OCI-LY3 (cell line): ENCODE data around the gene SPATA6L.
"Not testable (repeated sequence)": the region's sequence is repeated elsewhere in the genome, so short reads cannot be mapped to it uniquely, and the experiment has no call there.

Experiments
- H2AFZ ChIP-seq: fragments of 200-600, 300-600 bp; shearing (Covaris generic); 2 replicates; pipeline ENCODE4 v1.6.0; 2014; ENCODE audit warnings: antibody characterized with exemption, low read depth, low read length
- H3K27ac ChIP-seq: fragments of 200-600, 300-600 bp; sonication (generic); 2 replicates; pipeline ENCODE4 v1.5.1; 2014; ENCODE audit warnings: mild to moderate bottlenecking, low read length, moderate library complexity, mixed read lengths
- H3K27me3 ChIP-seq: fragments of 200-600, 300-600 bp; sonication (generic); 2 replicates; pipeline ENCODE4 v1.6.1; 2014; ENCODE audit warnings: low read depth, low read length, mixed read lengths
- H3K36me3 ChIP-seq: fragments of 200-600, 300-600 bp; sonication (generic); replicated peaks from 2 replicates; pipeline ENCODE3; 2014; ENCODE audit warnings: low read depth, low read length, mixed read lengths
- H3K4me1 ChIP-seq: fragments of 300-600, 200-600 bp; sonication (generic); 2 replicates; pipeline ENCODE4 v1.6.1; 2014; ENCODE audit warnings: low read length, mixed read lengths
- H3K4me2 ChIP-seq: fragments of 200-600, 300-600 bp; sonication (generic); 2 replicates; pipeline ENCODE4 v1.6.1; 2014; ENCODE audit warnings: low read length, mixed read lengths
- H3K4me3 ChIP-seq: fragments of 300-600, 200-600 bp; sonication (generic); 2 replicates; pipeline ENCODE4 v1.5.1; 2014; ENCODE audit warnings: antibody characterized with exemption, mild to moderate bottlenecking, low read length, moderate library complexity
- H3K79me2 ChIP-seq: fragments of 300-600, 200-600 bp; shearing (Covaris generic); 2 replicates; pipeline ENCODE4 v1.6.1; 2014; ENCODE audit warnings: mild to moderate bottlenecking, low read length, mixed read lengths
- H3K9ac ChIP-seq: fragments of 300-600, 200-600 bp; shearing (Covaris generic); 2 replicates; pipeline ENCODE4 v1.6.0; 2014; ENCODE audit warnings: mild to moderate bottlenecking, low read length, moderate library complexity
- H3K9me3 ChIP-seq: fragments of 200-600, 300-600 bp; shearing (Covaris generic); 2 replicates; pipeline ENCODE4 v1.6.1; 2014; ENCODE audit warnings: low read length, mixed read lengths; ENCODE audit not compliant: insufficient read depth
- H4K20me1 ChIP-seq: fragments of 200-600, 300-600 bp; sonication (generic); 2 replicates; pipeline ENCODE4 v1.6.1; 2016; ENCODE audit warnings: low read length, mixed read lengths; ENCODE audit not compliant: insufficient read depth
- EZH2phosphoT487 ChIP-seq: fragments of 200-600 bp; shearing (Covaris generic); IDR thresholded peaks from 2 replicates; pipeline ENCODE4 v1.6.1; 2018; ENCODE audit warnings: antibody characterized with exemption, mixed run types, low read depth
- TF ChIP-seq, protein P1 (sequence below): fragments of 200-600, 300-600 bp; sonication (generic); IDR thresholded peaks from 2 replicates; pipeline ENCODE4 v1.5.1; 2014; ENCODE audit warnings: antibody characterized with exemption, low read length, low read depth

SPATA6L gene

DNA sequence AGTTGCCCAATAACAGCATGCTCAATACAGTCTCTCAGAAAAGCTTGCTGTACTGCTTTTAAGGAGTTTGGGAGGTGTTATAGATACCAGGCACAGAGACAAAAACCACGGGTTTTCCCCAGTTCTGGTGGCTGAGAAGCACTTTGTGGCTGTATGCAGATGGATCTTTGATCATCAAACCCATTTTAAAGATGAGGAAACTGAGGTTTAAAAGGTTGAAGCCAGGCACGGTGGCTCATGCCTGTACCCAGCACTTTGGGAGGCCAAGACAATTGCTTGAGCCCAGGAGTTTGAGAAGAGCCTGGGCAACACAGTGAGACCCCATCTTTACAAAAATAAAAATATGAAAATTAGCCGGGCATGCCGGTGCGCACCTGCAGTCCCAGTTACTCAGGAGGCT, 50.5 kb downstream of the SPATA6L start:
- peaks cover 5% of the 10 kb centered on the region; the same call in 1 of the 2 replicates for H3K27me3 ChIP-seq
- no peaks in the 10 kb centered on the region for H3K79me2 ChIP-seq
- no peak overlapping the region for H3K9ac ChIP-seq
- no peaks in the 10 kb centered on the region for H3K36me3 ChIP-seq
- H3K4me1 ChIP-seq: no peaks in the 10 kb centered on the region
- H4K20me1 ChIP-seq: no peaks in the 10 kb centered on the region
- H3K27ac ChIP-seq: no peak overlapping the region
- no peak for TF ChIP-seq EZH2phosphoT487
- TF ChIP-seq, protein P1, sequence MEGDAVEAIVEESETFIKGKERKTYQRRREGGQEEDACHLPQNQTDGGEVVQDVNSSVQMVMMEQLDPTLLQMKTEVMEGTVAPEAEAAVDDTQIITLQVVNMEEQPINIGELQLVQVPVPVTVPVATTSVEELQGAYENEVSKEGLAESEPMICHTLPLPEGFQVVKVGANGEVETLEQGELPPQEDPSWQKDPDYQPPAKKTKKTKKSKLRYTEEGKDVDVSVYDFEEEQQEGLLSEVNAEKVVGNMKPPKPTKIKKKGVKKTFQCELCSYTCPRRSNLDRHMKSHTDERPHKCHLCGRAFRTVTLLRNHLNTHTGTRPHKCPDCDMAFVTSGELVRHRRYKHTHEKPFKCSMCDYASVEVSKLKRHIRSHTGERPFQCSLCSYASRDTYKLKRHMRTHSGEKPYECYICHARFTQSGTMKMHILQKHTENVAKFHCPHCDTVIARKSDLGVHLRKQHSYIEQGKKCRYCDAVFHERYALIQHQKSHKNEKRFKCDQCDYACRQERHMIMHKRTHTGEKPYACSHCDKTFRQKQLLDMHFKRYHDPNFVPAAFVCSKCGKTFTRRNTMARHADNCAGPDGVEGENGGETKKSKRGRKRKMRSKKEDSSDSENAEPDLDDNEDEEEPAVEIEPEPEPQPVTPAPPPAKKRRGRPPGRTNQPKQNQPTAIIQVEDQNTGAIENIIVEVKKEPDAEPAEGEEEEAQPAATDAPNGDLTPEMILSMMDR: no peak
- H2AFZ ChIP-seq: no peak overlapping the region
- H3K4me2 ChIP-seq: no peak overlapping the region
- H3K4me3 ChIP-seq: no peak overlapping the region
- no peaks in the 10 kb centered on the region for H3K9me3 ChIP-seq

- Histone ChIP-seq H3K9me3 (no peaks in the 10 kb centered on the region), H3K9ac (no peak overlapping the region), H3K4me2 (no peak overlapping the region), H3K4me3 (no peak overlapping the region), H4K20me1 (no peaks in the 10 kb centered on the region), H3K27me3 (peaks cover 5% of the 10 kb centered on the region; the same call in 1 of the 2 replicates), H3K79me2 (no peaks in the 10 kb centered on the region), H2AFZ (no peak overlapping the region), H3K4me1 (no peaks in the 10 kb centered on the region), H3K36me3 (no peaks in the 10 kb centered on the region), H3K27ac (no peak overlapping the region)
- TF ChIP-seq, protein P1: no peak
- TF ChIP-seq EZH2phosphoT487: no peak
These were observed 51.0 kb downstream of the SPATA6L start for GRCh38 chr9:4615251-4615650.

DNA sequence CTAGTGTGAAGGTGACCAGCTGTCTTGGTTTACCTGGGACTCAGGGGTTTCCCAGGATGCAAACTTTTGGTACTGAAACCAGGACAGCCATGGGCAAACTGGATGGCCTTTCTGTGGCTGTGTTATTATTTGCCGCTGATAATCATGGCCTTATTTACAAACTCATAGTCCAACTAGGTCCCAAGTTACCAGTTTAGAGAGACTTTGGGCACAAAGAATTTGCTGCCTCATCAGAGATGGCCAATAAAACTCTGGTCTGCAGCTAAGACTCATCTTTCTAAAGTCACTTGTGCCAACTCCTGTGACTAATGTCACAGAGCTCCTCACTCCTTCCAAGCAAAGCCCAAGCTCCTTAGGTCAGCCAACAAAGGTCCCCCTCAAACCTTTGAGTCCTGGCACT, 51.7 kb downstream of the SPATA6L start:
- no peak overlapping the region for H3K4me2 ChIP-seq
- H3K36me3 ChIP-seq: no peaks in the 10 kb centered on the region
- H3K27ac ChIP-seq: no peak overlapping the region
- no peaks in the 10 kb centered on the region for H3K9me3 ChIP-seq
- H3K9ac ChIP-seq: no peak overlapping the region
- no peaks in the 10 kb centered on the region for H4K20me1 ChIP-seq
- no peak for TF ChIP-seq EZH2phosphoT487
- TF ChIP-seq, protein P1: no peak
- no peak overlapping the region for H3K4me3 ChIP-seq
- no peaks in the 10 kb centered on the region for H3K79me2 ChIP-seq
- H3K27me3 ChIP-seq: peaks cover 5% of the 10 kb centered on the region; the same call in 1 of the 2 replicates
- H2AFZ ChIP-seq: no peak overlapping the region
- no peaks in the 10 kb centered on the region for H3K4me1 ChIP-seq

DNA sequence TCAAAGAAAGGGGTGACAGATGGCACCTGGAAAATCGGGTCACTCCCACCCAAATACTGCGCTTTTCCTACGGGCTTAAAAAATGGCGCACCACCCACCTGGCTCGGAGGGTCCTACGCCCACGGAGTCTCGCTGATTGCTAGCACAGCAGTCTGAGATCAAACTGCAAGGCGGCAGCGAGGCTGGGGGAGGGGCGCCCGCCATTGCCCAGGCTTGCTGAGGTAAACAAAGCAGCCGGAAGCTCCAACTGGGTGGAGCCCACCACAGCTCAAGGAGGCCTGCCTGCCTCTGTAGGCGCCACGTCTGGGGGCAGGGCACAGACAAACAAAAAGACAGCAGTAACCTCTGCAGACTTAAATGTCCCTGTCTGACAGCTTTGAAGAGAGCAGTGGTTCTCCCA, 60.2 kb downstream of the SPATA6L start:
- not testable (repeated sequence) for H3K79me2 ChIP-seq, H3K4me2 ChIP-seq, H3K9me3 ChIP-seq, H3K27ac ChIP-seq, H2AFZ ChIP-seq, H3K36me3 ChIP-seq, H3K4me3 ChIP-seq, H3K27me3 ChIP-seq, H4K20me1 ChIP-seq, H3K4me1 ChIP-seq, H3K9ac ChIP-seq

GRCh38 chr9:4604678-4605095, 61.6 kb downstream of the SPATA6L start:
- Histone ChIP-seq H2AFZ (no peak overlapping the region), H3K4me1 (peaks cover 2% of the 10 kb centered on the region; the same call in 1 of the 2 replicates), H4K20me1 (no peaks in the 10 kb centered on the region), H3K4me3 (no peak overlapping the region), H3K27ac (no peak overlapping the region), H3K27me3 (peaks cover 5% of the 10 kb centered on the region; the same call in 1 of the 2 replicates), H3K4me2 (no peak overlapping the region), H3K9ac (no peak overlapping the region), H3K36me3 (no peaks in the 10 kb centered on the region), H3K79me2 (no peaks in the 10 kb centered on the region), H3K9me3 (no peaks in the 10 kb centered on the region)
- TF ChIP-seq, protein P1: peak; percentile 76
- TF ChIP-seq EZH2phosphoT487: no peak
